HepG2 (cell line): Measurements from ENCODE around the gene GOLGA8N. TPM values are rescaled to one million over a fixed set of nuclear protein-coding genes. Genes with fewer than 3 reads are reported as not detected.
"Not testable (repeated sequence)": the region's sequence is repeated elsewhere in the genome, so short reads cannot be mapped to it uniquely, and the experiment has no call there.

Experiments
- ATAC-seq: fragments of 200-7000 bp; cut with Tn5 transposase; 3 replicates; pipeline ENCODE4 v1.9.1; 2020; ENCODE audit warnings: mild to moderate bottlenecking, moderate library complexity
- BruUV-seq: library from RNA; stranded (reverse); fragments of 400-500 nt; replicated peaks from 2 replicates; lab custom pipeline; 2021; lab: Mats Ljungman, UMichigan
- CTCF ChIA-PET: fragments of 300-600 bp; formaldehyde crosslinking; extraction: SDS; loops from one replicate; lab custom pipeline; 2021; ENCODE audit warnings: low total read pairs, inconsistent platforms, low intra/inter-chr PET ratio; lab: Yijun Ruan, JAX
- POLR2A ChIA-PET: fragments of 350-600 bp; sonication (Branson Sonifier 250); formaldehyde crosslinking; loops from one replicate; lab custom pipeline; 2020; ENCODE audit warnings: antibody characterized with exemption, inconsistent platforms; lab: Yijun Ruan, JAX
- DNase-seq: peaks from one replicate; pipeline ENCODE4 v3.0.0-alpha.2; 2015; ENCODE audit warnings: low spot score
- FAIRE-seq: peaks from 3 replicates; lab custom pipeline; 2011; peaks lifted over from hg19 to GRCh38; lab: Jason Lieb, UNC
- H2AFZ ChIP-seq: one replicate; pipeline ENCODE4 v1.6.1; 2011; ENCODE audit warnings: low read length, inconsistent platforms
- H3K27ac ChIP-seq: fragments of 300-600 bp; 3 replicates; pipeline ENCODE4 v1.8.0; 2011; ENCODE audit warnings: mixed run types, mild to moderate bottlenecking, mixed read lengths, low read length, inconsistent platforms; ENCODE audit not compliant: insufficient read depth; ENCODE audit errors: extremely low read length
- H3K27me3 ChIP-seq, 2 experiments: fragments of 200-600 bp in 1 of 2; 2 replicates in 1 of 2; 3 replicates in 1 of 2; pipeline versions ENCODE4 v1.6.0 to v1.8.0; 2011; ENCODE audit warnings: low read length in 2 of 2, mild to moderate bottlenecking in 2 of 2, moderate library complexity in 2 of 2, inconsistent platforms in 1 of 2; ENCODE audit not compliant: insufficient read depth in 2 of 2, control insufficient read depth in 1 of 2
- H3K36me3 ChIP-seq, 2 experiments: fragments of 200-600 bp in 1 of 2; replicated peaks in 1 of 2; 2 replicates in 1 of 2; 3 replicates in 1 of 2; pipeline versions ENCODE4 v1.5.1 to v1.8.0; 2011; ENCODE audit warnings: low read length in 2 of 2, inconsistent platforms in 1 of 2; ENCODE audit not compliant: insufficient read depth in 2 of 2, control insufficient read depth in 1 of 2
- H3K4me1 ChIP-seq: 2 replicates; pipeline ENCODE4 v1.5.1; 2012; ENCODE audit warnings: low read length, inconsistent platforms; ENCODE audit not compliant: insufficient read depth
- H3K4me2 ChIP-seq: 2 replicates; pipeline ENCODE4 v1.6.0; 2011; ENCODE audit warnings: low read depth, low read length, inconsistent platforms
- H3K4me3 ChIP-seq, 3 experiments: fragments of 200-600 bp in 1 of 3; sonication (generic), shearing (Covaris generic) in 1 of 3; replicated peaks in 1 of 3; 2 replicates each; pipeline ENCODE4 v1.5.1; 2011 to 2016; ENCODE audit warnings: low read length in 3 of 3, inconsistent platforms in 2 of 3, low read depth in 2 of 3, mild to moderate bottlenecking in 2 of 3, control low read depth in 1 of 3, mixed read lengths in 1 of 3; ENCODE audit not compliant: insufficient read depth in 1 of 3
- H3K79me2 ChIP-seq: one replicate; pipeline ENCODE4 v1.6.1; 2011; ENCODE audit warnings: low read length, inconsistent platforms; ENCODE audit not compliant: insufficient read depth
- H3K9ac ChIP-seq: 2 replicates; pipeline ENCODE4 v1.6.0; 2011; ENCODE audit warnings: mild to moderate bottlenecking, low read depth, low read length, inconsistent platforms; ENCODE audit not compliant: insufficient read depth
- H3K9me3 ChIP-seq: 2 replicates; pipeline ENCODE4 v1.5.1; 2012; ENCODE audit warnings: mild to moderate bottlenecking, low read length
- H4K20me1 ChIP-seq: 2 replicates; pipeline ENCODE4 v1.6.0; 2011; ENCODE audit warnings: inconsistent platforms, mild to moderate bottlenecking, low read length, moderate library complexity; ENCODE audit not compliant: insufficient read depth
- ADNP ChIP-seq: sonication (generic); formaldehyde crosslinking; IDR thresholded peaks from 2 replicates; pipeline ENCODE4 v1.4.0; 2020; ENCODE audit warnings: missing genetic modification reagents
- GMEB1 ChIP-seq: sonication (generic); formaldehyde crosslinking; IDR thresholded peaks from 2 replicates; pipeline ENCODE4 v1.5.1; 2020; ENCODE audit warnings: missing genetic modification reagents, mild to moderate bottlenecking, borderline replicate concordance
- HOMEZ ChIP-seq: IDR thresholded peaks from 2 replicates; pipeline ENCODE4 v1.6.1; 2016; ENCODE audit warnings: low read depth
- JUNB ChIP-seq: sonication (generic); formaldehyde crosslinking; IDR thresholded peaks from 2 replicates; pipeline ENCODE4 v1.8.0; 2022; ENCODE audit warnings: missing genetic modification reagents, mild to moderate bottlenecking, borderline replicate concordance
- MEIS1 ChIP-seq: sonication (generic); formaldehyde crosslinking; IDR thresholded peaks from 2 replicates; pipeline ENCODE4 v1.9.0; 2021; ENCODE audit warnings: mild to moderate bottlenecking, missing genetic modification reagents, moderate library complexity, borderline replicate concordance
- MYC ChIP-seq: sonication (generic); formaldehyde crosslinking; IDR thresholded peaks from 2 replicates; pipeline ENCODE4 v1.9.0; 2021; ENCODE audit warnings: missing genetic modification reagents, borderline replicate concordance
- ZBTB43 ChIP-seq: sonication (generic); formaldehyde crosslinking; conservative IDR thresholded peaks from 2 replicates; pipeline ENCODE4 v1.4.0; 2020; ENCODE audit warnings: missing genetic modification reagents
- WGBS: methylation state at CpG from one replicate; pipeline ENCODE4 v1.1.6; 2017; ENCODE audit warnings: low lambda C conversion rate; 5-methylcytosine and 5-hydroxymethylcytosine counted together
- in situ Hi-C: cut with HindIII; loops from 2 replicates; pipeline ENCODE4 v1.10.0; 2017; ENCODE audit warnings: low pct_unique_long_range_greater_than_20kb; ENCODE audit not compliant: extremely low pct_ligation_motif_present
- intact Hi-C: fragments of 100-400 bp; cut with micrococcal nuclease; formaldehyde crosslinking; loops from one replicate; pipeline ENCODE4 v1.10.0; 2022; ENCODE audit not compliant: unreplicated experiment
- polyA plus RNA-seq, 8 experiments: library from polyadenylated mRNA; depleted of rRNA in 3 of 8; stranded (reverse) in 7 of 8; unstranded in 1 of 8; fragments of >200 nt; fragmentation: Illumina TruSeq in 4 of 8; extraction: Trizol in 4 of 8; gene quantifications; 2 replicates each; pipeline versions ENCODE4 v1.2.1 to v1.2.3, GENCODE V29; 2011 to 2016; ENCODE audit warnings: low read depth in 4 of 8, missing spikeins in 1 of 8, mixed read lengths in 1 of 8; ENCODE audit not compliant: insufficient read depth in 1 of 8
- total RNA-seq, 5 experiments: library from RNA; depleted of rRNA; stranded (reverse); fragments of >200 nt; fragmentation: Illumina TruSeq; extraction: Trizol; gene quantifications; 2 replicates each; pipeline ENCODE4 v1.2.3, GENCODE V29; 2016; ENCODE audit warnings: low read depth in 1 of 5

GOLGA8N gene
- total and polyA plus RNA-seq, 2 of the 13 experiments (the other 11 are each of a cell fraction or from before 2014, with no cell fraction given), result 0.66 to 2.1 TPM

GRCh38 chr15:32615871-32616426 is 22.7 kb downstream of the GOLGA8N start:
- CTCF ChIA-PET, H3K36me3 ChIP-seq, FAIRE-seq, intact Hi-C loops, H2AFZ ChIP-seq, H3K9me3 ChIP-seq, H4K20me1 ChIP-seq, H3K4me1 ChIP-seq, H3K27me3 ChIP-seq, POLR2A ChIA-PET, in situ Hi-C loops: not testable (repeated sequence)
- peak overlapping the region; percentile 76 for H3K27ac ChIP-seq
- 0 out of 2 replicates have a peak, but pooled peaks have one; percentile 5 for TF ChIP-seq MYC (CRISPR knock-in tag)
- peak overlapping the region; percentile 67 to 81 (median 68) for H3K4me3 ChIP-seq
- 2% methylated on average over 20 of the region's 24 CpGs for WGBS
- DNase-seq (peak; percentile 17), ATAC-seq (peak; percentile 79)
- TSS peak; percentile 80 for BruUV-seq
- peaks cover 36% of the 10 kb centered on the region for H3K79me2 ChIP-seq
- peak overlapping the region; percentile 71 for H3K9ac ChIP-seq
- peak overlapping the region; percentile 60 for H3K4me2 ChIP-seq

GRCh38 chr15:32636410-32636809 is 43.2 kb downstream of the GOLGA8N start:
- BruUV-seq, result no TSS peak
- no peak for FAIRE-seq

More at GRCh38 chr15:32636410-32636809, 43.2 kb downstream of the GOLGA8N start:
- intact Hi-C loops, result no loop called here
- in situ Hi-C loops, result no loop called here
- TF ChIP-seq ADNP (CRISPR knock-in tag) (no peak), GMEB1 (no peak), MEIS1 (CRISPR knock-in tag) (no peak), ZBTB43 (CRISPR knock-in tag) (no peak), JUNB (CRISPR knock-in tag) (no peak), HOMEZ (CRISPR knock-in tag) (no peak)
- ChIA-PET CTCF (no interaction called here), POLR2A (no interaction called here)
- Histone ChIP-seq H4K20me1 (no peaks in the 10 kb centered on the region), H3K27ac (no peak overlapping the region), H3K4me3 (no peak overlapping the region), H3K4me2 (no peak overlapping the region), H3K4me1 (no peaks in the 10 kb centered on the region), H3K79me2 (no peaks in the 10 kb centered on the region), H3K9me3 (no peaks in the 10 kb centered on the region), H3K27me3 (no peaks in the 10 kb centered on the region), H2AFZ (no peak overlapping the region), H3K9ac (no peak overlapping the region), H3K36me3 (peaks cover 8 to 46% of the 10 kb centered on the region in 2 experiments)
- DNase-seq, result no peak
- 95% methylated on average over 3 of the region's 3 CpGs for WGBS
- ATAC-seq, result no peak
